ENCODE measurements around the gene ANKMY1. TPM values are rescaled to one million over a fixed set of nuclear protein-coding genes. Genes with fewer than 3 reads are reported as not detected.

The ANKMY1 gene
- total and polyA plus RNA-seq, 2 of the 8 experiments (the other 6 are each of a cell fraction or from before 2014, with no cell fraction given) = 4.5 to 4.8 TPM

DNA sequence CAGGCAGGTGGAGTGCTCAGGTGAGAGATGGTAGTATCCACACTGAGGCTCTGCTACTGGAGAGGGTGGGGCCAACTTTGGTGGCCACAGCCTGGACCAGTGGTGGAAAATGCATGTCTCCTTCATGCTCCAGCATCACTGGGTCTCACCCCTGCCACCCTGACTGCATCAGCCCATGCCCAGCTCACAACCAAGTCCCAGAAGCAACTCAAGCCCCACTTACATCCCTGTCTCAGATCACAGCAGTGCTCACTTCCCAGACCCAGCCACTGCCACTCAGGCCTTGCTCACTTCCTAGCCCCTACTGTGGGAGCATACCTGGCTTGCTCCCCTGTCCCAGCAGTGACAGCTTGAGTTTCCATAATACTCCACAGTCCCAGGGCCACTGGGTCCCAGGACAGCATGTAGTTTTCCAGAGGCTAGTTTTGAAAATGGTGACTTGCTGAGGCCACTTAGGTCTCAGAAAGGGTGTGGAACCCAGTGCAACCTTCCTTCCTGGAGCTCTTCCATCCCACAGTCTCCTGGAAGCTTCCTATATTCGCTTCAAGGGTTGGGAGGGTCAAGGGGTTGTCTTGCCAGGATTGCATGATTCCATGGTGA is 63.5 kb downstream of the ANKMY1 start (continued):
- TF ChIP-seq, protein P1, sequence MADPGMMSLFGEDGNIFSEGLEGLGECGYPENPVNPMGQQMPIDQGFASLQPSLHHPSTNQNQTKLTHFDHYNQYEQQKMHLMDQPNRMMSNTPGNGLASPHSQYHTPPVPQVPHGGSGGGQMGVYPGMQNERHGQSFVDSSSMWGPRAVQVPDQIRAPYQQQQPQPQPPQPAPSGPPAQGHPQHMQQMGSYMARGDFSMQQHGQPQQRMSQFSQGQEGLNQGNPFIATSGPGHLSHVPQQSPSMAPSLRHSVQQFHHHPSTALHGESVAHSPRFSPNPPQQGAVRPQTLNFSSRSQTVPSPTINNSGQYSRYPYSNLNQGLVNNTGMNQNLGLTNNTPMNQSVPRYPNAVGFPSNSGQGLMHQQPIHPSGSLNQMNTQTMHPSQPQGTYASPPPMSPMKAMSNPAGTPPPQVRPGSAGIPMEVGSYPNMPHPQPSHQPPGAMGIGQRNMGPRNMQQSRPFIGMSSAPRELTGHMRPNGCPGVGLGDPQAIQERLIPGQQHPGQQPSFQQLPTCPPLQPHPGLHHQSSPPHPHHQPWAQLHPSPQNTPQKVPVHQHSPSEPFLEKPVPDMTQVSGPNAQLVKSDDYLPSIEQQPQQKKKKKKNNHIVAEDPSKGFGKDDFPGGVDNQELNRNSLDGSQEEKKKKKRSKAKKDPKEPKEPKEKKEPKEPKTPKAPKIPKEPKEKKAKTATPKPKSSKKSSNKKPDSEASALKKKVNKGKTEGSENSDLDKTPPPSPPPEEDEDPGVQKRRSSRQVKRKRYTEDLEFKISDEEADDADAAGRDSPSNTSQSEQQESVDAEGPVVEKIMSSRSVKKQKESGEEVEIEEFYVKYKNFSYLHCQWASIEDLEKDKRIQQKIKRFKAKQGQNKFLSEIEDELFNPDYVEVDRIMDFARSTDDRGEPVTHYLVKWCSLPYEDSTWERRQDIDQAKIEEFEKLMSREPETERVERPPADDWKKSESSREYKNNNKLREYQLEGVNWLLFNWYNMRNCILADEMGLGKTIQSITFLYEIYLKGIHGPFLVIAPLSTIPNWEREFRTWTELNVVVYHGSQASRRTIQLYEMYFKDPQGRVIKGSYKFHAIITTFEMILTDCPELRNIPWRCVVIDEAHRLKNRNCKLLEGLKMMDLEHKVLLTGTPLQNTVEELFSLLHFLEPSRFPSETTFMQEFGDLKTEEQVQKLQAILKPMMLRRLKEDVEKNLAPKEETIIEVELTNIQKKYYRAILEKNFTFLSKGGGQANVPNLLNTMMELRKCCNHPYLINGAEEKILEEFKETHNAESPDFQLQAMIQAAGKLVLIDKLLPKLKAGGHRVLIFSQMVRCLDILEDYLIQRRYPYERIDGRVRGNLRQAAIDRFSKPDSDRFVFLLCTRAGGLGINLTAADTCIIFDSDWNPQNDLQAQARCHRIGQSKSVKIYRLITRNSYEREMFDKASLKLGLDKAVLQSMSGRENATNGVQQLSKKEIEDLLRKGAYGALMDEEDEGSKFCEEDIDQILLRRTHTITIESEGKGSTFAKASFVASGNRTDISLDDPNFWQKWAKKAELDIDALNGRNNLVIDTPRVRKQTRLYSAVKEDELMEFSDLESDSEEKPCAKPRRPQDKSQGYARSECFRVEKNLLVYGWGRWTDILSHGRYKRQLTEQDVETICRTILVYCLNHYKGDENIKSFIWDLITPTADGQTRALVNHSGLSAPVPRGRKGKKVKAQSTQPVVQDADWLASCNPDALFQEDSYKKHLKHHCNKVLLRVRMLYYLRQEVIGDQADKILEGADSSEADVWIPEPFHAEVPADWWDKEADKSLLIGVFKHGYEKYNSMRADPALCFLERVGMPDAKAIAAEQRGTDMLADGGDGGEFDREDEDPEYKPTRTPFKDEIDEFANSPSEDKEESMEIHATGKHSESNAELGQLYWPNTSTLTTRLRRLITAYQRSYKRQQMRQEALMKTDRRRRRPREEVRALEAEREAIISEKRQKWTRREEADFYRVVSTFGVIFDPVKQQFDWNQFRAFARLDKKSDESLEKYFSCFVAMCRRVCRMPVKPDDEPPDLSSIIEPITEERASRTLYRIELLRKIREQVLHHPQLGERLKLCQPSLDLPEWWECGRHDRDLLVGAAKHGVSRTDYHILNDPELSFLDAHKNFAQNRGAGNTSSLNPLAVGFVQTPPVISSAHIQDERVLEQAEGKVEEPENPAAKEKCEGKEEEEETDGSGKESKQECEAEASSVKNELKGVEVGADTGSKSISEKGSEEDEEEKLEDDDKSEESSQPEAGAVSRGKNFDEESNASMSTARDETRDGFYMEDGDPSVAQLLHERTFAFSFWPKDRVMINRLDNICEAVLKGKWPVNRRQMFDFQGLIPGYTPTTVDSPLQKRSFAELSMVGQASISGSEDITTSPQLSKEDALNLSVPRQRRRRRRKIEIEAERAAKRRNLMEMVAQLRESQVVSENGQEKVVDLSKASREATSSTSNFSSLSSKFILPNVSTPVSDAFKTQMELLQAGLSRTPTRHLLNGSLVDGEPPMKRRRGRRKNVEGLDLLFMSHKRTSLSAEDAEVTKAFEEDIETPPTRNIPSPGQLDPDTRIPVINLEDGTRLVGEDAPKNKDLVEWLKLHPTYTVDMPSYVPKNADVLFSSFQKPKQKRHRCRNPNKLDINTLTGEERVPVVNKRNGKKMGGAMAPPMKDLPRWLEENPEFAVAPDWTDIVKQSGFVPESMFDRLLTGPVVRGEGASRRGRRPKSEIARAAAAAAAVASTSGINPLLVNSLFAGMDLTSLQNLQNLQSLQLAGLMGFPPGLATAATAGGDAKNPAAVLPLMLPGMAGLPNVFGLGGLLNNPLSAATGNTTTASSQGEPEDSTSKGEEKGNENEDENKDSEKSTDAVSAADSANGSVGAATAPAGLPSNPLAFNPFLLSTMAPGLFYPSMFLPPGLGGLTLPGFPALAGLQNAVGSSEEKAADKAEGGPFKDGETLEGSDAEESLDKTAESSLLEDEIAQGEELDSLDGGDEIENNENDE (IDR thresholded peaks at IDR 0.05; ENCODE audit: insufficient replicate concordance, low read length) = no peak
- TF ChIP-seq ZNF274 (IDR thresholded peaks at IDR 0.05; ENCODE audit: borderline replicate concordance, extremely low read depth, low read length) (no peak), SUZ12 (IDR thresholded peaks at IDR 0.05; ENCODE audit: low read length) (no peak), GTF2F1 (IDR thresholded peaks at IDR 0.05; ENCODE audit: borderline replicate concordance, low read depth, low read length) (no peak), CEBPB (IDR thresholded peaks at IDR 0.05; ENCODE audit: low read depth, low read length) (no peak), RXRA (IDR thresholded peaks at IDR 0.05; ENCODE audit: insufficient read depth, low read depth, low read length) (no peak), CBX5 (IDR thresholded peaks at IDR 0.05; ENCODE audit: low read depth, low read length) (no peak)
